Measurements from ENCODE around the gene HAGHL.

DNA sequence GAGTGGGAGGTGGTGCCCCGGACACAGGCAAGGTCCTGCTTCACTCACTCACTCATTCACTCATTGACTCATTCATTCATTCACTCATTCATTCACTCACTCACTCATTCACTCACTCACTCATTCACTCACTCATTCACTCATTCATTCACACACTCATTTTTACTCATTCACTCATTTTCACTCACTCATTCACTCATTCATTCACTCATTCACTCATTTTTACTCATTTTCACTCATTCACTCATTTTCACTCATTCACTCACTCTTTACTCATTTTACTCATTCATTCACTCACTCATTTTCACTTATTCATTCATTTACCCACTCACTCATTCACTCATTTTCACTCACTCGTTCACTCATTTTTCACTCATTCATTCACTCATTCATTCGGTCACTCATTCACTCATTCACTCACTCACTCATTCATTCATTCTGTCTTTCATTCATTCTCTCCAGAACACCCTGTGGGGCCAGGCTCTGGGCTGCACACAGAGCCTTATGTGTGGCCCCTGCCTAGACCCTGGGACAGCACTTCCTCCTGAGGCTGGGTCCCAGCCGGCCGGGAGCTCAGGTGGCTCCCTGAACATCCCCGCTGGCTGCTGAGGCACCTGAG, 52.1 kb downstream of the HAGHL start:
- no peak for TF ChIP-seq CTCF (conservative IDR thresholded peaks at IDR 0.05 in 1 of 2, IDR thresholded peaks at IDR 0.05 in 1 of 2; ENCODE audit: low read depth in 1 of 2, low read length in 2 of 2)
- TF ChIP-seq EZH2 (IDR thresholded peaks at IDR 0.05; ENCODE audit: low read length, missing control alignments), result no peak

Measured in fibroblast of lung (primary cell).